NCI-H748 treated with DMSO at 0.1 percent for 48 hours (cell line): ENCODE results near the gene IYD.
"Not testable (repeated sequence)": the region's sequence is repeated elsewhere in the genome, so short reads cannot be mapped to it uniquely, and the experiment has no call there.

Source experiments
- DNase-seq: peaks from one replicate; lab custom pipeline; 2025; lab: John Stamatoyannopoulos, UW

The IYD gene

GRCh38 chr6:150430815-150431214, 62.0 kb downstream of the IYD start:
- no peak for DNase-seq

- no peak for DNase-seq
Measured at GRCh38 chr6:150435360-150435759, 66.5 kb downstream of the IYD start.

DNA sequence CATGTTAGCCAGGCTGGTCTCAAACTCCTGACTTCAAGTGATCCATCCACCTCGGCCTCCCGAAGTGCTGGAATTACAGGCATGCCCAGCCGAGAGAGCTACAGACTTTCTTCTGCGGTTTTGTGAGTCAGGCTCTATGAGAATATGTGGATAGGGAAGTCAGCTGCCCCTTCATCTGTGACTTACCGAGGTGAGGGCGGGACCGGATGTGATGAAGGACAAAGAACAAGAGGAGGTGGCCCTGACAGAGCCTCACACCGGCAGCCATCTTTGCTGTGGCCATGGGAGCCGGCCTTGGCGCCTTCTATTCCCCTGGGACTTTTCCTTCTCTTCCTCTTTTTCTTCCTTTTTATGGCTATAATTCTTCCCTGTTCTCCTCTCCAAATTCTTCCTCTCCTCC, 67.0 kb downstream of the IYD start:
- DNase-seq: no peak

- DNase-seq: no peak
Measured at GRCh38 chr6:150439373-150439772, 70.6 kb downstream of the IYD start.

DNA sequence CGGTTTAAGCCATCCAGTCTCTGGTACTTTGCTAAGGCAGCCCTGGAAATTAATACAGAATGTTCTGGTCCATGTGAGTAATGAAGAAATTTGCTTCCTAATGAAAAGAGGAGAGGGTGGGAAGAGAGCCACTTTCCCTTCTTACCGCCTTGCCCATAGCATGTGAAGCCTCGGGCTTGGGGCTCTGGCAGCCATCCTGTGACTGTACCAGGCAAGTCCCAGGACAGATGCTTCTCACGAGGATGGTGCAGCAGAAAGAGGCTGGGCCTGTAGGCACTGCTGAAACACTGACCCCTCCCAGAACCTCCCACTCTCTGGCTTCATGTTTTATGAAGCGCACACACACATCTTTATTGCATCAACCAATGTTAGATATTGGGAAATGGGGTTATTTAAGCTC, 74.8 kb downstream of the IYD start:
- no peak for DNase-seq

GRCh38 chr6:150444308-150444707, 75.5 kb downstream of the IYD start:
- no peak for DNase-seq

- no peak for DNase-seq
Measured at GRCh38 chr6:150445486-150445885, 76.7 kb downstream of the IYD start.

DNA sequence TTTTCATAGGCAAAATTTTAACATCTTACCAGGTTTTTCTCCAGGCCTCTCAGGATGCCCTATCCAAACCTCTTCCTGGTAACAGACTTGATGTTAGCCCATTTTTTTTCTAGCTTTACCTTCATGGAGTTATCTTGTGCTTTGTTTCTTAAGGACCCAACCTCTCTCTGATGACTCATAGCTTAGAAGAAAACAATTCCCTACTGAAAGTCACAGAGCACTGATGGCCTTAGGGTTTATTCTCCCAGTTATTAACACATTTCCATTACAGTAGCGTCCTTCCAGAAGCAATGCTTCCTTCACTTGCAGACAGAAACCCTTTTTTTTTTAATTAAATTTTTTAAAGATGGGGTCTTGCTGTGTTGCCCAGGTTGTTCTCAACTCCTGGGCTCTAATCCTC, 79.4 kb downstream of the IYD start:
- DNase-seq: no peak

- DNase-seq: not testable (repeated sequence)
Measured at GRCh38 chr6:150449055-150449454, 80.2 kb downstream of the IYD start.

DNA sequence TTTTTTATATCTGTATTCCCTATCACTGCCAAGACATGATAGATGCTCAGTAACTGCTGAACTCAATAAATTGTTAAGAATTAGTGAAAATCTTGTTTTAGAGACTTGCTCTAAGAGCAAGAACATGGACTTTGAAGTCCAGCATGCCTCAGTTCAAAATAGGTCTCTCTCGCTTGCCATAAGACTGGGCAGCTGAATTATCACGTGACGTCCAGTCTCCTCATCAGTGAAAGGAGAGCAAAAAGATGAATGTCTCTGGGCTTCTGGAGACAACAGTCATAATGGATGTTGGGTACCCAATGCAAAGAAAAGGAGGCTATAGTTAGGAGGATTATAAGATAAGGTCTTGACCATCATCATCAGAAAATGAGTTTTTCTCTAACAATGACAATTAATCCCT, 82.1 kb downstream of the IYD start:
- no peak for DNase-seq

- no peak for DNase-seq
Measured at GRCh38 chr6:150451807-150452427, 83.1 kb downstream of the IYD start.

DNA sequence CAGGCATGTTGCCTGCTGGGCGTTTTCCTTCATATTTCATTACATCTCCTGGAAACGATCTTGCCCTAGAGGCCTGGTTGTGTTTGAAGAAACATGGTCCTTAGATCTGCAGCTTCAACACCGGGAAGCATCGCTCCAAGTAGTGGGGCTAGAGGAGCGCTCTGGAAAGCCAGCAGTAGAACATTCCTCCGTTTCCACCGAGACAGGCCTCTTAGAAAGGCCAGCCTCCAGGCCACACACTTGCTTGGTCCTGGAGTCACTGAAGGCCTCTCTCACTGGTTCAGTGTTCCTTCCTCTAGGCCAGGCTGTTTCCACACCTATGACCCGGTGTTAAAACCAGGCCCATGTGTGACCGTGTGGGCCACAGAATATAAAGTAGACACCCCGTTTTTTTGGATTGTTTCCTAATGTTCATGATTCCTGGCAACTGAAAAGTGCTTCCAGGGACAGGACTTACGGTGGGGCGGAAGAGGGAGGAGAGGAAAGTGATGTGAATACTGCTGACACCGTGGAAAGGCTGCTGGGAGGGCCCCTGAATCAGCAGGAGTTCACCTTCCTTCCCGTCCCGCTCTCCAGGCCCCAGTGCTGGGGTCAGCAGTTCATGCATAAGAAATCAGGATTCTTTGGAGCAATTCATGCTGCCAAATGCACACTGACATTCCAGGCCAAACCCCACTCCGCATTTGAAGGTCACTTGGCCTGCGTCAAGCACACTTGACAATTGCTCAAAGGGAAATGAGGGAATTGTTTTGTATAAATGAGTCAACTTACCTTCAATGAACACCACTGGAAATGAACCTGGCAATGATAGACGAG, 83.8 kb downstream of the IYD start:
- DNase-seq: no peak

GRCh38 chr6:150453357-150453756, 84.5 kb downstream of the IYD start:
- no peak for DNase-seq
